Spleen (tissue), 11 donors: ENCODE measurements around the gene AGPS. TPM values are rescaled to one million over a fixed set of nuclear protein-coding genes. Genes with fewer than 3 reads are reported as not detected.

Source experiments
- DNase-seq: peaks from one replicate; pipeline ENCODE4 v3.0.0-alpha.2; 2020
- H3K27ac ChIP-seq, 8 donors: fragments of 200-600 bp; sonication (generic) in 7 of 8; 1 replicate in 4 of 8; 2 replicates in 4 of 8; pipeline versions ENCODE4 v1.5.0 to v1.8.0; 2016 to 2021; ENCODE audit warnings: inconsistent platforms in 4 of 8, mild to moderate bottlenecking in 4 of 8, moderate library complexity in 1 of 8
- H3K27me3 ChIP-seq, 7 donors: fragments of 200-600 bp; sonication (generic) in 6 of 7; replicated peaks in 1 of 7; 1 replicate in 4 of 7; 2 replicates in 3 of 7; pipeline versions ENCODE4 v1.5.0 to v1.8.0; 2016 to 2021; ENCODE audit warnings: inconsistent platforms in 3 of 7, mild to moderate bottlenecking in 1 of 7
- H3K36me3 ChIP-seq, 6 donors: fragments of 200-600 bp; sonication (generic) in 5 of 6; 1 replicate in 4 of 6; 2 replicates in 2 of 6; pipeline versions ENCODE4 v1.5.0 to v1.8.0; 2016 to 2021; ENCODE audit warnings: inconsistent platforms in 2 of 6
- H3K4me1 ChIP-seq, 6 donors: fragments of 200-600 bp; sonication (generic) in 5 of 6; 1 replicate in 3 of 6; 2 replicates in 3 of 6; pipeline versions ENCODE4 v1.5.0 to v1.8.0; 2016 to 2021; ENCODE audit warnings: inconsistent platforms in 3 of 6
- H3K4me3 ChIP-seq, 8 donors: fragments of 200-600 bp; sonication (generic) in 7 of 8; 1 replicate in 4 of 8; 2 replicates in 4 of 8; pipeline versions ENCODE4 v1.5.0 to v1.8.0; 2016 to 2021; ENCODE audit warnings: inconsistent platforms in 4 of 8, mild to moderate bottlenecking in 4 of 8, moderate library complexity in 2 of 8
- H3K9me3 ChIP-seq, 8 donors: fragments of 200-600 bp; sonication (generic) in 7 of 8; 1 replicate in 4 of 8; 2 replicates in 4 of 8; pipeline versions ENCODE4 v1.5.0 to v1.8.0; 2016 to 2021; ENCODE audit warnings: inconsistent platforms in 4 of 8
- POLR2A ChIP-seq, 3 donors: fragments of 450-650 bp; IDR thresholded peaks; one replicate each; pipeline ENCODE4 v1.5.1; 2017; ENCODE audit warnings: antibody characterized with exemption in 3 of 3, mild to moderate bottlenecking in 1 of 3
- POLR2AphosphoS5 ChIP-seq, 3 donors: sonication (generic); formaldehyde crosslinking; IDR thresholded peaks; one replicate each; pipeline ENCODE4 v1.5.1; 2017; ENCODE audit warnings: antibody characterized with exemption in 3 of 3
- WGBS, 5 donors: extraction: QIAGEN DNeasy Blood & Tissue Kit in 3 of 5; methylation state at CpG; one replicate each; pipeline versions ENCODE4 v1.1.5 to v1.1.7; 2013 to 2018; 5-methylcytosine and 5-hydroxymethylcytosine counted together
- intact Hi-C: fragments of 100-400 bp; cut with DNase I; formaldehyde crosslinking; loops from one replicate; pipeline ENCODE4 v1.15.0; 2023; ENCODE audit warnings: low total_unique reads
- polyA plus RNA-seq, 3 donors: library from polyadenylated mRNA; stranded (reverse); fragments of 200-250 nt; gene quantifications; one replicate each; pipeline ENCODE4 v1.2.1, GENCODE V29; 2013
- total RNA-seq, 7 donors: library from RNA; depleted of rRNA in 3 of 7; stranded (reverse); fragments of >200 nt in 3 of 7; fragmentation: NEBNext Ultra II Directional in 4 of 7; extraction: Animal tissue kit (Norgen Biotek cat#: 25700) in 4 of 7; gene quantifications; one replicate each; pipeline versions ENCODE4 v1.1.0 to v1.2.1, GENCODE V29; 2016 to 2021
- TF ChIP-seq, protein P1 (sequence below), 11 experiments: fragments of 200-600 bp in 7 of 11; fragments of 450-650 bp in 4 of 11; sonication (generic) in 4 of 11; IDR thresholded peaks in 8 of 11; conservative IDR thresholded peaks in 3 of 11; 1 replicate in 7 of 11; 2 replicates in 4 of 11; pipeline versions ENCODE4 v1.4.0 to v1.8.0; 2016 to 2021; ENCODE audit warnings: antibody characterized with exemption in 11 of 11, inconsistent platforms in 4 of 11, mild to moderate bottlenecking in 1 of 11
- donor health status: healthy with polysubstance abuse.
- donor health status: DM: no; HTN: no; CAD: no; lungs with moderate emphysema.
- donor health status: DM: no; HTN: no; CAD: no.
- donor health status: Bipolar disorder and iron deficiency.
- donor health status: healthy.
- donor health status: DM: no; HTN: no; CAD: no.
- donor health status: DM: yes; HTN: yes; CAD: no.

The AGPS gene
- total and polyA plus RNA-seq, 10 donors = 3.3 to 44.5 (median 28.2) TPM

DNA sequence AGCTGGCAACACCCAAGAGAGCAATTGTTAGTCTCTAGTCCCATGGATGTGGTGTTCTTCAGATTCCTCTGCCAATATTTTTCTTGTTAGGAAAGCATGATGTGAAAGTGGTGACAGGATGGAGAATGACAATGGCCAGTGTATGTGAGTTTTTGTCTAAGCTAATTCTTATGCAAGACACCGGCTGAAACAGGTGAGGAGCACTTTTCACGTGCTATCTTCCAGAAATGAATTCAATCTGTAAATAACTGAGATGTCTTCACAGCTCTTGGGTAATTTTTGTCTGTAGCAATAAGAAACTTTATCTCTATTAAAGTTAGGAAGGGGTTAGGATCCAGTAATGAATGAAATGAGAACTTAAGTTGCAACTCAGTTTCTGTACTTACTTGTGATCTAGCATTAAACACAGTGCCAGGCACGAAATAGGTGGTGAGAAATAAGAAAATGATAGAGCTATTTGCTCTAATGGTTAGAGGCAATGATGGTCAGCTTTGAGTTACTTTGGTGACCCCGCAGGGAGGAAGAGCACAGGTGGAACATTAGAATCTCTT is 676 bp upstream of the AGPS start:
- Histone ChIP-seq H3K4me1 (peaks cover 12 to 59% (median 41%) of the 10 kb centered on the region in 6 donors), H3K36me3 (no peaks in the 10 kb centered on the region), H3K27me3 (no peaks in the 10 kb centered on the region), H3K27ac (peak overlapping the region in 6 of 8 donors; percentile 59 to 85 (median 78)), H3K4me3 (peak overlapping the region; percentile 56 to 96 (median 78)), H3K9me3 (no peaks in the 10 kb centered on the region)
- WGBS, 5 donors = 40 to 76% (median 54%) methylated on average over 4 of the region's 4 CpGs
- no peak for DNase-seq
- TF ChIP-seq POLR2AphosphoS5 (IDR thresholded peaks at IDR 0.05) (no peak), POLR2A (IDR thresholded peaks at IDR 0.05) (no peak)
- TF ChIP-seq, protein P1, sequence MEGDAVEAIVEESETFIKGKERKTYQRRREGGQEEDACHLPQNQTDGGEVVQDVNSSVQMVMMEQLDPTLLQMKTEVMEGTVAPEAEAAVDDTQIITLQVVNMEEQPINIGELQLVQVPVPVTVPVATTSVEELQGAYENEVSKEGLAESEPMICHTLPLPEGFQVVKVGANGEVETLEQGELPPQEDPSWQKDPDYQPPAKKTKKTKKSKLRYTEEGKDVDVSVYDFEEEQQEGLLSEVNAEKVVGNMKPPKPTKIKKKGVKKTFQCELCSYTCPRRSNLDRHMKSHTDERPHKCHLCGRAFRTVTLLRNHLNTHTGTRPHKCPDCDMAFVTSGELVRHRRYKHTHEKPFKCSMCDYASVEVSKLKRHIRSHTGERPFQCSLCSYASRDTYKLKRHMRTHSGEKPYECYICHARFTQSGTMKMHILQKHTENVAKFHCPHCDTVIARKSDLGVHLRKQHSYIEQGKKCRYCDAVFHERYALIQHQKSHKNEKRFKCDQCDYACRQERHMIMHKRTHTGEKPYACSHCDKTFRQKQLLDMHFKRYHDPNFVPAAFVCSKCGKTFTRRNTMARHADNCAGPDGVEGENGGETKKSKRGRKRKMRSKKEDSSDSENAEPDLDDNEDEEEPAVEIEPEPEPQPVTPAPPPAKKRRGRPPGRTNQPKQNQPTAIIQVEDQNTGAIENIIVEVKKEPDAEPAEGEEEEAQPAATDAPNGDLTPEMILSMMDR (IDR thresholded peaks at IDR 0.05 in 8 of 11, conservative IDR thresholded peaks at IDR 0.05 in 3 of 11) = no peak
- intact Hi-C loops = no loop called here

DNA sequence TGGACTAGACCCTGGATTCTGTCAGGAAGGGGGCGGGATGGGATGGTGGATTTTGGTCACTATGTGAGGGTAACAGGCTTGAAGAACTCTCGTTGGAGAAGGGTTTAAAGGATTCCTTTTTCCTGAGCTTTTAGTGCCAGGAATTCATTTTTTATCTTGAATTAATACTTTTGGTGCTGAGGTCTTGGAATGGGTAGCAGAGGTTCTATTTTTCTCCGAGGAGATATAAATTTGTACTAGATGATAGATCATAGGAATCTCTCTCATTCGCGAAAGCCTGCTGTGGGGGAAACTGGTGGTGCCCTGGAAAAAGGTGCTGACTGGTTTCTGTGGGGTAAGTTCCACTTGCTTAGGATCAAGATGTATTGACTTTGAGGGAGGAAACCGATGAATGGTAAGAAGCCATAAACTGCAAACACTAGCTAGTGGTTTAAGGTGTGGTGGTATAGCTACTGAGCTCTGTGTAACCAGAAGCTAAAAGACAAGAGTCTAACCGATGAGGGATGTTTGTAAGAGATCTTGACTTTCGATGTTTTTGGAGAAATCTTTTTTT is 706 bp downstream of the AGPS start:
- peaks cover 12 to 72% (median 44%) of the 10 kb centered on the region in 6 donors for H3K4me1 ChIP-seq
- intact Hi-C loops = no loop called here
- H3K27me3 ChIP-seq = no peaks in the 10 kb centered on the region
- H3K27ac ChIP-seq = peak overlapping the region; percentile 59 to 85 (median 74)
- H3K9me3 ChIP-seq = no peaks in the 10 kb centered on the region
- no peak for TF ChIP-seq POLR2A (IDR thresholded peaks at IDR 0.05)
- TF ChIP-seq, protein P1 (IDR thresholded peaks at IDR 0.05 in 8 of 11, conservative IDR thresholded peaks at IDR 0.05 in 3 of 11) = no peak
- no peak for TF ChIP-seq POLR2AphosphoS5 (IDR thresholded peaks at IDR 0.05)
- 12 to 26% (median 15%) methylated on average over 8 of the region's 8 CpGs for WGBS, 5 donors
- H3K36me3 ChIP-seq = no peaks in the 10 kb centered on the region
- DNase-seq = no peak
- peak overlapping the region; percentile 56 to 96 (median 78) for H3K4me3 ChIP-seq

DNA sequence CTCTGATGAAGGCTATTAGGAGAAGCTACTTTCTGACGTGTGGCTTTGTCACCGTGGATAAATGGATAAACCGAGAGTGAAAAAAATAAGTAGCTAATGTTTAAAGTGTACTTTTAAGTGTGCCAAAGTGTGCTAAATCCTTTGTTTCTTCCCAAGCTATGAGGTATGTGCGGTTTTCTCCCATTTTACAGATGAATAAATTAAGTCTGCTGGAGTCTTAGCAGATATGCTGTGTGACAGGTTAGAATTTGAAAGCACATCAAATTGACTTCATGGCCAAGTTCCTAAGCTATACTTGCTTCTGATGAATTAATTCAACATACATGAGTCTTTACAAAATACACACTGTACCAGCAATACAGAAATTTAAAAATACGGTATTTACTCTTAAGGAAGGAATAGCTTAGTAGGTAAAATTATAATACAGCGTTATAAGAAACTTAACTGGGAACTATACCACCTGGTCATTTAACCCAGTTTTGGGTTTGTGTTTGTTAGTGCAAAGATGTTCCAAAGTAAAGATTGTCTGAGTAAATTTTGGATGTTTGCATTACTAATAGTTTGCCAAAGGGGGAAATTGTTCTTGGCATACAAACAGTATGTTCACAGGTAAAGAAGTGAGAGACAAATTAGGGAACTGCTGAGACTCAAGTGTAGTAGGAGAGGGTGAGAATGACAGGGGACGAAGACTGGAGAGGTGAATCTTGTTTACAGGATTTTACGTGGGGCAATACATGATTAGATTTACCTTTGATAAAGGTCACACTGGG is 1.4 kb downstream of the AGPS start:
- Histone ChIP-seq H3K4me3 (peak overlapping the region in 6 of 8 donors; percentile 56 to 96 (median 78)), H3K4me1 (peaks cover 12 to 80% (median 50%) of the 10 kb centered on the region in 6 donors), H3K27me3 (no peaks in the 10 kb centered on the region), H3K27ac (peak overlapping the region in 3 of 8 donors; percentile 17 to 85 (median 21)), H3K9me3 (no peaks in the 10 kb centered on the region), H3K36me3 (no peaks in the 10 kb centered on the region)
- WGBS, 5 donors = 72 to 84% (median 78%) methylated on average over 8 of the region's 8 CpGs
- DNase-seq = no peak
- intact Hi-C loops = no loop called here
- TF ChIP-seq, protein P1 (IDR thresholded peaks at IDR 0.05 in 8 of 11, conservative IDR thresholded peaks at IDR 0.05 in 3 of 11) = no peak
- TF ChIP-seq POLR2A (IDR thresholded peaks at IDR 0.05) = no peak
- TF ChIP-seq POLR2AphosphoS5 (IDR thresholded peaks at IDR 0.05) = no peak

DNA sequence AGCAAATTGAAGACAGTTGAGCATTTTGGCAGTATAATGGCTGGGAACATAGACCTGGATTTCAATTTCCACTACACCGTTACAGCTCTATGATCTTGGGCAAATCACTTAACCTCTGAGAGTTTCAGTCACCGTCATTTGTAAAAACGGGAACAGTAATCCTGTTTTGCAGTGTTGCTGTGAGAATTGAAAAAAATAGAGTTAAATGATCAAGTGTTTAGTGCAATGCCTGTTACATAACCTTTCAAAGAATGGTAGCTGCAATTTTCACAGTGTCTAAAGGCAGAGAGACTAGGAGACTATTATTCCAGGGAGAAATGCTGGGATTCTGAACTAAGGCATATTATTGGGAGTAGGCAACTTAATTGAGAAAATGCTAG is 2.0 kb downstream of the AGPS start:
- peak overlapping the region in 1 of 8 donors; percentile 96 for H3K4me3 ChIP-seq

More for the DNA sequence above, 2.0 kb downstream of the AGPS start:
- H3K9me3 ChIP-seq = no peaks in the 10 kb centered on the region
- DNase-seq = no peak
- H3K27me3 ChIP-seq = no peaks in the 10 kb centered on the region
- H3K27ac ChIP-seq = peak overlapping the region in 3 of 8 donors; percentile 14 to 21 (median 17)
- TF ChIP-seq POLR2A (IDR thresholded peaks at IDR 0.05) (no peak), POLR2AphosphoS5 (IDR thresholded peaks at IDR 0.05) (no peak)
- TF ChIP-seq, protein P1 (IDR thresholded peaks at IDR 0.05 in 8 of 11, conservative IDR thresholded peaks at IDR 0.05 in 3 of 11) = no peak
- H3K4me1 ChIP-seq = peaks cover 12 to 86% (median 53%) of the 10 kb centered on the region in 6 donors
- WGBS, 5 donors = 35 to 77% (median 44%) methylated on average over 3 of the region's 3 CpGs
- intact Hi-C loops = no loop called here
- no peaks in the 10 kb centered on the region for H3K36me3 ChIP-seq
